Hepatocyte (in vitro differentiated cells): ENCODE results near the gene DCST1. TPM values are rescaled to one million over a fixed set of nuclear protein-coding genes. Genes with fewer than 3 reads are reported as not detected.

Source experiments
- DNase-seq: peaks from one replicate; pipeline ENCODE4 v3.0.0-alpha.2; 2016; ENCODE audit warnings: low spot score
- H2AFZ ChIP-seq: fragments of 200-600 bp; sonication (generic); 2 replicates; pipeline ENCODE4 v1.6.0; 2016; ENCODE audit warnings: antibody characterized with exemption, mild to moderate bottlenecking
- H3K27ac ChIP-seq: fragments of 200-600 bp; sonication (generic); 2 replicates; pipeline ENCODE4 v1.5.1; 2016; ENCODE audit warnings: mild to moderate bottlenecking
- H3K27me3 ChIP-seq: fragments of 200-600 bp; sonication (generic); 2 replicates; pipeline ENCODE4 v1.6.1; 2016
- H3K36me3 ChIP-seq: fragments of 200-600 bp; sonication (generic); replicated peaks from 2 replicates; pipeline ENCODE4 v1.5.1; 2016; ENCODE audit warnings: low read depth; ENCODE audit not compliant: insufficient read depth
- H3K4me1 ChIP-seq: fragments of 200-600 bp; sonication (generic); 2 replicates; pipeline ENCODE4 v1.5.1; 2016; ENCODE audit warnings: mild to moderate bottlenecking, moderate library complexity; ENCODE audit not compliant: insufficient read depth
- H3K4me2 ChIP-seq: fragments of 200-600 bp; sonication (generic); 2 replicates; pipeline ENCODE4 v1.6.0; 2016
- H3K4me3 ChIP-seq: fragments of 200-600 bp; sonication (generic); 2 replicates; pipeline ENCODE4 v1.5.1; 2016; ENCODE audit warnings: mild to moderate bottlenecking
- H3K79me2 ChIP-seq: fragments of 200-600 bp; sonication (generic); 2 replicates; pipeline ENCODE4 v1.6.0; 2017; ENCODE audit warnings: mild to moderate bottlenecking
- H3K9me2 ChIP-seq: fragments of 200-600 bp; sonication (generic); replicated peaks from 2 replicates; pipeline ENCODE4 v1.6.0; 2017; ENCODE audit warnings: mild to moderate bottlenecking; ENCODE audit not compliant: insufficient read depth
- H3K9me3 ChIP-seq: fragments of 200-600 bp; sonication (generic); 2 replicates; pipeline ENCODE4 v1.5.1; 2016; ENCODE audit warnings: low read depth, mild to moderate bottlenecking
- H4K20me1 ChIP-seq: fragments of 200-600 bp; sonication (generic); 2 replicates; pipeline ENCODE4 v1.6.0; 2016; ENCODE audit warnings: mild to moderate bottlenecking; ENCODE audit not compliant: insufficient read depth, poor library complexity, severe bottlenecking
- CTCF ChIP-seq: fragments of 200-600 bp; sonication (generic); IDR thresholded peaks from 2 replicates; pipeline ENCODE4 v1.5.1; 2016; ENCODE audit warnings: antibody characterized with exemption, mild to moderate bottlenecking; ENCODE audit not compliant: poor library complexity
- EZH2 ChIP-seq: fragments of 200-600 bp; sonication (generic); IDR thresholded peaks from 2 replicates; pipeline ENCODE4 v1.6.1; 2016; ENCODE audit warnings: antibody characterized with exemption, mild to moderate bottlenecking, borderline replicate concordance
- EZH2phosphoT487 ChIP-seq: fragments of 200-600 bp; sonication (generic); IDR thresholded peaks from one replicate; pipeline ENCODE4 v1.6.1; 2018; ENCODE audit warnings: antibody characterized with exemption, mild to moderate bottlenecking, low read depth, moderate library complexity; ENCODE audit not compliant: unreplicated experiment, severe bottlenecking
- WGBS: methylation state at CpG from one replicate; pipeline ENCODE4 v1.1.6; 2016; ENCODE audit warnings: low lambda C conversion rate; ENCODE audit errors: missing lambda C conversion rate; 5-methylcytosine and 5-hydroxymethylcytosine counted together
- polyA plus RNA-seq: library from polyadenylated mRNA; unstranded; fragments of >200 nt; fragmentation: Nextera tagmentation; extraction: Ambion mirVana; gene quantifications from 2 replicates; pipeline ENCODE4 v1.2.1, GENCODE V29; 2016
- total RNA-seq: library from RNA; depleted of rRNA; stranded (reverse); fragments of >200 nt; gene quantifications from 2 replicates; pipeline ENCODE4 v1.2.3, GENCODE V29; 2014

The DCST1 gene
- total and polyA plus RNA-seq, 2 experiments from 2014 or later = 0.60 TPM; not detected in 1

GRCh38 chr1:155053531-155054105 lies 20.0 kb downstream of the DCST1 start:
- WGBS = 89% methylated on average over 7 of the region's 7 CpGs
- no peak overlapping the region for H3K27ac ChIP-seq
- H4K20me1 ChIP-seq = no peaks in the 10 kb centered on the region
- TF ChIP-seq EZH2phosphoT487 = no peak
- TF ChIP-seq CTCF = no peak
- H3K4me1 ChIP-seq = peaks cover 25% of the 10 kb centered on the region
- no peaks in the 10 kb centered on the region for H3K9me2 ChIP-seq
- H3K27me3 ChIP-seq = no peaks in the 10 kb centered on the region
- no peaks in the 10 kb centered on the region for H3K79me2 ChIP-seq
- no peaks in the 10 kb centered on the region for H3K9me3 ChIP-seq
- H2AFZ ChIP-seq = no peak overlapping the region
- H3K4me3 ChIP-seq = no peak overlapping the region
- H3K36me3 ChIP-seq = no peaks in the 10 kb centered on the region
- no peak overlapping the region for H3K4me2 ChIP-seq
- DNase-seq = no peak

- 89% methylated on average over 8 of the region's 8 CpGs for WGBS
These were observed 23.5 kb downstream of the DCST1 start for GRCh38 chr1:155057104-155057503.

GRCh38 chr1:155057788-155058211 lies 24.2 kb downstream of the DCST1 start:
- Histone ChIP-seq H3K9me2 (no peaks in the 10 kb centered on the region), H3K27me3 (no peaks in the 10 kb centered on the region), H3K4me3 (no peak overlapping the region), H3K4me1 (peaks cover 10% of the 10 kb centered on the region), H3K36me3 (no peaks in the 10 kb centered on the region), H2AFZ (no peak overlapping the region), H4K20me1 (no peaks in the 10 kb centered on the region), H3K4me2 (no peak overlapping the region), H3K27ac (no peak overlapping the region), H3K79me2 (no peaks in the 10 kb centered on the region), H3K9me3 (no peaks in the 10 kb centered on the region)
- DNase-seq = no peak
- WGBS = 94% methylated on average over 11 of the region's 13 CpGs
- TF ChIP-seq EZH2phosphoT487 = no peak
- TF ChIP-seq CTCF = no peak
- TF ChIP-seq EZH2 = no peak

More at GRCh38 chr1:155057104-155057503, 23.5 kb downstream of the DCST1 start:
- Histone ChIP-seq H3K79me2 (no peaks in the 10 kb centered on the region), H3K36me3 (no peaks in the 10 kb centered on the region), H3K9me3 (no peaks in the 10 kb centered on the region), H3K27me3 (no peaks in the 10 kb centered on the region), H4K20me1 (no peaks in the 10 kb centered on the region), H3K4me3 (no peak overlapping the region), H3K4me1 (peaks cover 12% of the 10 kb centered on the region), H2AFZ (no peak overlapping the region), H3K27ac (no peak overlapping the region), H3K4me2 (no peak overlapping the region), H3K9me2 (no peaks in the 10 kb centered on the region)
- TF ChIP-seq CTCF = no peak
- TF ChIP-seq EZH2phosphoT487 = no peak
- TF ChIP-seq EZH2 = no peak
- no peak for DNase-seq

GRCh38 chr1:155060736-155061135 lies 27.1 kb downstream of the DCST1 start:
- TF ChIP-seq CTCF (no peak), EZH2 (no peak), EZH2phosphoT487 (no peak)
- Histone ChIP-seq H3K36me3 (no peaks in the 10 kb centered on the region), H3K9me3 (no peaks in the 10 kb centered on the region), H3K4me1 (peaks cover 15% of the 10 kb centered on the region), H4K20me1 (peaks cover 3% of the 10 kb centered on the region), H3K27ac (no peak overlapping the region), H3K4me2 (no peak overlapping the region), H2AFZ (no peak overlapping the region), H3K79me2 (peaks cover 17% of the 10 kb centered on the region), H3K4me3 (no peak overlapping the region), H3K9me2 (no peaks in the 10 kb centered on the region), H3K27me3 (no peaks in the 10 kb centered on the region)
- no peak for DNase-seq
- 87% methylated on average over 8 of the region's 8 CpGs for WGBS
